MV-4-11 (cell line): ENCODE results near the gene COX11.

ENCODE experiments used
- DNase-seq: peaks from one replicate; lab custom pipeline; 2025; lab: John Stamatoyannopoulos, UW

COX11 gene

GRCh38 chr17:54968262-54968987, at the start of gene COX11, which contains the start of gene STXBP4:
COX11 (minus strand) TSS chr17:54968654; CDS start chr17:54968646, 8 bp downstream.
STXBP4 (plus strand) TSS chr17:54968765; CDS start chr17:54986220, 17,455 bp downstream.
- DNase-seq, result peak; percentile 94

GRCh38 chr17:55005520-55005919, 37.1 kb upstream of the COX11 start:
- peak; percentile 7 for DNase-seq

GRCh38 chr17:55004484-55004883, 36.0 kb upstream of the COX11 start:
- no peak for DNase-seq

- no peak for DNase-seq
Observed at GRCh38 chr17:55002458-55002857, 34.0 kb upstream of the COX11 start.

GRCh38 chr17:54996441-54996840, 28.0 kb upstream of the COX11 start:
- DNase-seq, result no peak

- DNase-seq, result peak; percentile 24
Observed at GRCh38 chr17:54992797-54993639, 24.6 kb upstream of the COX11 start.

GRCh38 chr17:54991567-54991966, 23.1 kb upstream of the COX11 start:
- DNase-seq, result no peak

GRCh38 chr17:54990118-54990517, 21.7 kb upstream of the COX11 start:
- no peak for DNase-seq

- DNase-seq, result no peak
Observed at GRCh38 chr17:54985476-54985875, 17.0 kb upstream of the COX11 start.

- no peak for DNase-seq
Observed at GRCh38 chr17:54983260-54983659, 14.8 kb upstream of the COX11 start.

GRCh38 chr17:54982399-54982798, 13.9 kb upstream of the COX11 start:
- no peak for DNase-seq

GRCh38 chr17:54980375-54980774, 11.9 kb upstream of the COX11 start:
- no peak for DNase-seq

GRCh38 chr17:54979657-54980056, 11.2 kb upstream of the COX11 start:
- no peak for DNase-seq

GRCh38 chr17:54977744-54978143, 9.3 kb upstream of the COX11 start:
- DNase-seq, result no peak

GRCh38 chr17:54976316-54976715, 7.9 kb upstream of the COX11 start:
- DNase-seq, result no peak

GRCh38 chr17:54974759-54975158, 6.3 kb upstream of the COX11 start:
- no peak for DNase-seq

- no peak for DNase-seq
Observed at GRCh38 chr17:54972406-54973138, 4.1 kb upstream of the COX11 start.

GRCh38 chr17:54971901-54972300, 3.4 kb upstream of the COX11 start:
- no peak for DNase-seq

GRCh38 chr17:54971147-54971546, 2.7 kb upstream of the COX11 start:
- no peak for DNase-seq

GRCh38 chr17:54969658-54970572, 1.5 kb upstream of the COX11 start:
- DNase-seq, result no peak

- DNase-seq, result no peak
Observed at GRCh38 chr17:54968988-54969332, 506 bp upstream of the COX11 start.
